SK-N-MC (cell line): ENCODE data around the gene SHROOM2.

ENCODE experiments used
- EZH2 ChIP-seq: fragments of 200-600 bp; sonication (generic); IDR thresholded peaks from one replicate; pipeline ENCODE4 v1.6.1; 2017; ENCODE audit warnings: antibody characterized with exemption
- FOXP2 ChIP-seq: optimal IDR thresholded peaks from 2 replicates; pipeline ENCODE3; 2011; ENCODE audit warnings: mild to moderate bottlenecking, moderate library complexity; ENCODE audit not compliant: insufficient read depth; ENCODE audit errors: extremely low read length, control extremely low read depth
- POLR2AphosphoS5 ChIP-seq: IDR thresholded peaks from 2 replicates; pipeline ENCODE4 v1.6.1; 2012; ENCODE audit warnings: mild to moderate bottlenecking, low read depth, low read length, borderline replicate concordance

- TF ChIP-seq POLR2AphosphoS5 (no peak), EZH2 (no peak), FOXP2 (no peak)
These were observed 166.1 kb downstream of the SHROOM2 start for GRCh38 chrX:9952300-9952699.
